ENCODE data around the gene GDF10.

GDF10 gene

GRCh38 chr10:47285381-47286115 lies 14.4 kb upstream of the GDF10 start:
- POLR2A ChIA-PET = no interaction called here
- Histone ChIP-seq H3K9me3 (ENCODE audit: control insufficient read depth, insufficient read depth, low read depth, low read length) (no peaks in the 10 kb centered on the region), H3K36me3 (ENCODE audit: control insufficient read depth in 2 of 2, insufficient read depth in 1 of 2, low read length in 2 of 2) (no peaks in the 10 kb centered on the region), H3K27ac (ENCODE audit: extremely low read depth, low read depth, low read length) (no peak overlapping the region), H3K4me3 (ENCODE audit: low read depth, low read length) (no peak overlapping the region), H3K4me1 (ENCODE audit: control insufficient read depth, insufficient read depth, low read length) (no peaks in the 10 kb centered on the region)
- CTCF ChIA-PET = interaction anchor here (0.6 to 1.0 kb wide), 3 partner anchors 26 to 261 kb away, joined by 3 to 5 read pairs (median 4); no protein-coding TSS in a partner anchor
- no peak for TF ChIP-seq CTCF (tag by site-specific recombination; IDR thresholded peaks at IDR 0.05)
- no peak for TF ChIP-seq ELK4 (IDR thresholded peaks at IDR 0.05; ENCODE audit: borderline replicate concordance, low read depth, low read length)
- no peak for TF ChIP-seq ZNF660 (tag by site-specific recombination; IDR thresholded peaks at IDR 0.05)
- no peak for TF ChIP-seq ZXDB (tag by site-specific recombination; IDR thresholded peaks at IDR 0.05)
- no peak for TF ChIP-seq KLF7 (tag by site-specific recombination; IDR thresholded peaks at IDR 0.05; ENCODE audit: borderline replicate concordance)
- TF ChIP-seq ZNF521 (tag by site-specific recombination; IDR thresholded peaks at IDR 0.05) = no peak
- no peak for TF ChIP-seq ZNF670 (tag by site-specific recombination; IDR thresholded peaks at IDR 0.05; ENCODE audit: low read depth)
- no peak for TF ChIP-seq ZNF280D (tag by site-specific recombination; IDR thresholded peaks at IDR 0.05)
- no peak for TF ChIP-seq ZNF548 (tag by site-specific recombination; IDR thresholded peaks at IDR 0.05)
- TF ChIP-seq ZNF560 (tag by site-specific recombination; IDR thresholded peaks at IDR 0.05; ENCODE audit: borderline replicate concordance) = no peak
- no peak for TF ChIP-seq ZBTB44 (tag by site-specific recombination; IDR thresholded peaks at IDR 0.05)
- no peak for TF ChIP-seq ZNF175 (tag by site-specific recombination; IDR thresholded peaks at IDR 0.05)

- ChIA-PET CTCF (interaction anchor here (0.7 to 1.0 kb wide), 2 partner anchors 26 to 261 kb away, joined by 4 to 5 read pairs; no protein-coding TSS in a partner anchor), POLR2A (no interaction called here)
- no peak overlapping the region for H3K4me3 ChIP-seq (ENCODE audit: low read depth, low read length)
- no peaks in the 10 kb centered on the region for H3K36me3 ChIP-seq (ENCODE audit: control insufficient read depth in 2 of 2, insufficient read depth in 1 of 2, low read length in 2 of 2)
- H3K4me1 ChIP-seq (ENCODE audit: control insufficient read depth, insufficient read depth, low read length) = no peaks in the 10 kb centered on the region
- TF ChIP-seq ZNF155 (tag by site-specific recombination; IDR thresholded peaks at IDR 0.05) (no peak), ZNF433 (tag by site-specific recombination; IDR thresholded peaks at IDR 0.05; ENCODE audit: low read depth) (no peak), ZNF398 (tag by site-specific recombination; IDR thresholded peaks at IDR 0.05) (no peak)
- no peak overlapping the region for H3K27ac ChIP-seq (ENCODE audit: extremely low read depth, low read depth, low read length)
- H3K9me3 ChIP-seq (ENCODE audit: control insufficient read depth, insufficient read depth, low read depth, low read length) = no peaks in the 10 kb centered on the region
These were observed 13.9 kb upstream of the GDF10 start for GRCh38 chr10:47286116-47286505.
